ENCODE results near the gene TEX19.

The TEX19 gene

DNA sequence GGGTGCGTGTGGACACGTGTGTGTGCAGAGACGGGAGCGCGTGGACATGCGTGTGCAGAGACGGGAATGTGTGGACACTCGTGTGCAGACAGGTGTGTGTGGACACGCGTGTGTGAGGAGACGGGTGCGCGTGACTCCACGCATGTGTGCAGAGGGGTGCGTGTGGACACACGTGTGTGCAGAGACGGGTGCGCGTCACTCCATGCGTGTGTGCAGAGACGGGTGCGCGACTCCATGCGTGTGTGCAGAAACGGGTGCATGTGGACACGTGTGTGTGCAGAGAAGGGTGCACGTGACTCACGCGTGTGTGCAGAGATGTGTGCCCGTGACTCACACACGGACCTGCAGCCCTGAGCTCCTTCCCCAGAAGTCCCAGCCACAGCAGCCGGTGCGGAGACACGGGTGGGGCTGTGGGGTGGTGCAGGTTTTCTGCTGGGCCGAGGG is 39.4 kb upstream of the TEX19 start:
- TF ChIP-seq, protein P1, sequence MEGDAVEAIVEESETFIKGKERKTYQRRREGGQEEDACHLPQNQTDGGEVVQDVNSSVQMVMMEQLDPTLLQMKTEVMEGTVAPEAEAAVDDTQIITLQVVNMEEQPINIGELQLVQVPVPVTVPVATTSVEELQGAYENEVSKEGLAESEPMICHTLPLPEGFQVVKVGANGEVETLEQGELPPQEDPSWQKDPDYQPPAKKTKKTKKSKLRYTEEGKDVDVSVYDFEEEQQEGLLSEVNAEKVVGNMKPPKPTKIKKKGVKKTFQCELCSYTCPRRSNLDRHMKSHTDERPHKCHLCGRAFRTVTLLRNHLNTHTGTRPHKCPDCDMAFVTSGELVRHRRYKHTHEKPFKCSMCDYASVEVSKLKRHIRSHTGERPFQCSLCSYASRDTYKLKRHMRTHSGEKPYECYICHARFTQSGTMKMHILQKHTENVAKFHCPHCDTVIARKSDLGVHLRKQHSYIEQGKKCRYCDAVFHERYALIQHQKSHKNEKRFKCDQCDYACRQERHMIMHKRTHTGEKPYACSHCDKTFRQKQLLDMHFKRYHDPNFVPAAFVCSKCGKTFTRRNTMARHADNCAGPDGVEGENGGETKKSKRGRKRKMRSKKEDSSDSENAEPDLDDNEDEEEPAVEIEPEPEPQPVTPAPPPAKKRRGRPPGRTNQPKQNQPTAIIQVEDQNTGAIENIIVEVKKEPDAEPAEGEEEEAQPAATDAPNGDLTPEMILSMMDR (IDR thresholded peaks at IDR 0.05; ENCODE audit: low read depth, low read length) = no peak
- no peak for DNase-seq (ENCODE audit: extremely low read depth, low read depth)

DNA sequence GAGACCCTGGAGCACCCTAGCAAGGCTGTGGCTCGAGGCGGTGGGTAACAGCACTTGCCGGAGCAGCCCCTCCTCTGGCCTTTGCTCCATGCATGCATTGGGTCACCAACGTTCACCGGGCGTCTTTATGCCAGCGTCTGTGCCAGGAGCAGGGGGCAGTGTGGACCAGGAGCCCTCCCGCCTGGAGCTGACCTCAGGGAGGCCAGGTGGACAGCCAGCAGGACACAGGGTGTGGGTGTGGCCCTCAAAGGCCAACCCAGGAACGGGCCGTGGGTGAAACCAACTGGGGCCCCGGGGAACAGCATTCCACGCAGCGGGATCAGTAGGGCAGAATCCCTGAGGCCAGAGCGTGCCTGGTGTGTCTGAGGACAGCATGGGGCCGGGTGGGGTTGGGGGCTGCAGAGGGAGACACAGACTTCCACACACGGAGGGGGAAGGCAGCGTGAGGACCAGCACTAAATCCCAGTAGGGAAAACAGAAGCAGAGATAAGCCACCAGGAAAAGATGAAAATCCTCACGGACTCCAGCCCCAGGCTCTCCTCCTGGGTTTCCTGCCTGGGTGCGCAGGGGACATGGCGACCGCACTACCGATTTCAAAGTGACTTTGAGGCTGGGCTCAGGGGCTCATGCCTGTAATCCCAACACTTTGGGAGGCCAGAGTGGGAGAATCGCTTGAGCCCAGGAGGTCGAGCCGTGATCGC is 38.8 kb upstream of the TEX19 start:
- no peak for DNase-seq (ENCODE audit: extremely low read depth, low read depth)
- TF ChIP-seq, protein P1 (IDR thresholded peaks at IDR 0.05; ENCODE audit: low read depth, low read length) = no peak

DNA sequence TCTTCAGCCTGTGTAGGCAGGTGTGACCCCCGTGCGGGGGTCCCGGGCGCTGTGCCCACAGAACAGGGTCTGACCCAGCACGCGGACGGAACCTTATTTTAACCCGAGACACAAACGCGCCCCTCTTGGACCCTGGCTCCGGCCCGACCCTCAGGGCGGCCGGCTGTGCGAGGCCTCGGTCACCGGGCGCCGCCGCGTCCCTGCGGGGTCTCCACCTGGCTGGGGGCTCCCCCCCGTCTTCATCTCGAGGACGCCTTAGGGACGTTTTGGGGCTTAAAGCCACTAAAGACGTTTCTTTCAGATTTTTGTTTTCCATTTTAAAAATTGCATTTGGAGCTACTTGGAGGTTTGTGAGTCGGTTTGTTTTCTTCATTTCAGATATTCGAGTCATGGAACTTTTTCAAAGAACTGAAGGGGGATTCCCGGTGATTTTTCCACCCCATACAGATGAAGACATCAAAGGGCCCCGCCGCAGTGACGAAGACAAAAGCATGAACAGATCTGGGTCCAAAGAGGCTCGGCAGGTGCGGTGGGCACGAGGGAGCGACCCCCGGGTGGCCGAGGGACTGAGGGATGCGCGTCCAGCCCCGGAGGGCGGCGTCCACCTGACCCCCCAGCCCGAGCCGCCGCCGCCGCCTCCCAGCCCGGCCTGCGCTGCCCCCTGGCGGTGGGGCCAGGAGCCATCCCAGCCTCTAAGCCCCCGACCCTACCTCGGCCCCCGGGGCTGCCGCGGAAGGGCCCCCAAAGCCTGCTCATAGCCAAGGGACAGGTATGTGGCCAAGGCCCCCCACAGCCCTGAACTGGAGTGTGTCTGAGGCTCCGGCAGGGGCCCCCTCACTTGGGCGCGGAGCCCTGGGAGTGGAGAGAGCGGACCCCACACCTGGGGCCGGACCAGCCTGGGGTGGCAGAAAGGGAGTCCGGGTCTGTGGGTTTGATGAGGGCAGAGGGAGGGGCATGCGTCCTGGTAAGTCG is 37.8 kb upstream of the TEX19 start:
- DNase-seq (ENCODE audit: extremely low read depth, low read depth) = no peak

DNA sequence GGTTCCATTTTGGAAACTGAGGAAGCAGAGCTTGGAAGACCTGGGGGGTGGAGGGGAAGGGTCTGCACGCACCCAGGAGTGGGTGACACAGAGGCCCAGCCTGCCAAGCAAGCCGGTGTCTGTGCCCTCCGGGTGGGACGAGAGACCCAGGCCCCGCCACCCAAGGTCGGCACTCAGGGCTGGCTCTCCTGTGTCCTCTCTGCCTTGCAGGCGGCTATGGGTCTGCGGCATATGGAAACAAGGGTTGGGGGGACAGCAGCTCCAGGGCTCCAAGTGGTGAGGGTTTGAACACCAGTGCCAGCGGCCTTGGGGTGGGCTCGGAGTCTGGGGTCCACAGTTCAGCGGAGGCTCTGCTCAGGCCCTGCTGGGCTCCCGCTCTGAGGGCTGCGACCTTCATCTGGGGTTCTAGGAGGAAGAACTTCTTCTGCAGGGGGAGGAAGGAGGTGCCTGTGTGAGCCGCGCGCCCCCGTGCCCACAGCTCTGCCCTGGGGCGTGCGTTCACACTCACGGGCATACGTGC is 37.0 kb upstream of the TEX19 start:
- TF ChIP-seq, protein P1 (IDR thresholded peaks at IDR 0.05; ENCODE audit: low read depth, low read length) = no peak
- no peak for DNase-seq (ENCODE audit: extremely low read depth, low read depth)

More for the DNA sequence above, 37.8 kb upstream of the TEX19 start:
- TF ChIP-seq, protein P1 (IDR thresholded peaks at IDR 0.05; ENCODE audit: low read depth, low read length) = peak; percentile 43

DNA sequence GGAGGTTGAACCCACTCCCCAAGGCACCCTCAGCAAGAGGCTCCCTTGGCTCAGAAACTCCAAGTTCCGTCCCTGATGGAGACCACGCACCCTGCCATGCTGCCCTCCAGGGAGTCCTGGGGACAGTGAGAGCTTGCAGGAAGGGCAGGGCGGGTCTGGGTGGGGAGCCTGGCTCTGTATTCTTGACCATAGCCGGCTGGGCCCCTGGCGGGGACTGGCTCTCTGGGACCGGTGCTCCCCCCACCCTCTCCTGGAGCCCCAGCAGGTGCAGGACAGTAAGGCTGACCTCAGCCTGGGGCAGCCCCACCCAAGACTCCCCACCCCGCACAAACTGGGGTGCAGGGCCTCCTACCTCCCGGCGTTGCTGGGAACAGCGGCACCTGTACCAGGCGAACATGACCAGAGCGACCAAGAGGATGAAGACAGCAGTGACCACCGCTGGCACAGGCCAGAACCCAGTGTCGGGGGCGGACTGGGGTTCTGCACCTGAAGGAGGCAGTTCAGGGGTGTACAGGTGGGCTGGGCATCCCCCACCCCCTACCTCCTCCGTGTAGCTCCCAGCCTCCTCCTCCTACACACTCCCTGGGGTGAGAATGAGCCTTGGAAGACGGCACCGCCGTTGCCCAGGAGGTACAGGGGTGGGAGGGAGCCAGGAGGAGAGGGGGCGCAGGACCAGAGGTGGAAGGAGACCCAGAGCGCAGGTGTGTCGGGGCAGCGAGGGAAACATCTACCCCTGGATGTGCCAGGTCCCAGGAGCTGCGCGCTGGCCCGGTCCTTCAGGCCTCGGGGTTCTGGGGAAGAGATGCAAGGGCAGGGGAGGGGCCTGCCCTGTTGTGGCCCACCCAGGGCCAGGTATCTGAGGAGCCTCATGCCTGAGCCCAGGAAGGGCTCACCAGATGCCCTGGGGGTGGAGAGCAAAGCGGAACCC is 36.3 kb upstream of the TEX19 start:
- TF ChIP-seq, protein P1 (IDR thresholded peaks at IDR 0.05; ENCODE audit: low read depth, low read length) = no peak
- DNase-seq (ENCODE audit: extremely low read depth, low read depth) = no peak

DNA sequence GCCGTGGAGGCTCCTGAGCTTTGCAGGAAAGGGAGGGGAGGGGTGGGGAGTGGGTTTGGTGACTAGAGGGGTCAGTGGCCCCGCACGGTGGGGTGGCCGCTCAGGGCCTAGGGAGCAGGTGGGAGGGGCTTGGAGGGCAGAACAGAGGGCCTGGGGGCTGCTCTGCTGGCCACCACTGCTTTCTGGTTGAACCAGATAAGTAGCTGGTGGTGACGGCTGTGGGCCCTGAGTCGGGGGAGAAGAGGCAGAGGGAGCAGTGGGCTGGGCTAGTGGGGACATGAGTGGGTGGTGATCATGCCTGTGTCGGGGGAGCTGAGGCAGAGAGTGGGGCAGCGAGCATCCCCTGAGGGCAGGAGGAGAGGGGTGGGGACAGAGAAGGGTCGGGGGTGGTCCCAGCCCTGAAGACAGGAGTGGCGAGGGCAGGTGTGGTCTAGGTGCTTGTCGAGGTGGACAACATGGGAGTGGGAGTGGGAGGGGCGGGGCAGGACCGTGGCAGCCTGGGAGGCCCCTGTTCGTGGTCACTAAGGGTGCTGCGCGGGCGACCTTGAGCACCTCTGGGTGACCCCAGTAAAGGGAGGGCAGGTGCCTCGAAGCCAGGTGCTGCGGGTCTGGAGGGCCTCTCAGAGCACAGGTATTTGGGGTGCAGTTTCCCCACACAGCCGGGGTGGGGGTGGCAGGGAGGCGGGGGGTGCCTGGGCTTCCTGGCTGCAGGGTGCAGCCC is 35.4 kb upstream of the TEX19 start:
- TF ChIP-seq, protein P1 (IDR thresholded peaks at IDR 0.05; ENCODE audit: low read depth, low read length) = no peak
- no peak for DNase-seq (ENCODE audit: extremely low read depth, low read depth)

Measured in AG09319 (cell line).